Loucy (cell line): Measurements from ENCODE around the gene RNF32.

Experiments used
- CTCF ChIP-seq: fragments of 200-600 bp; sonication (generic); conservative IDR thresholded peaks from 2 replicates; pipeline ENCODE4 v1.5.1; 2014; ENCODE audit warnings: mild to moderate bottlenecking, antibody characterized with exemption, low read length
- EZH2phosphoT487 ChIP-seq: fragments of 200-600 bp; IDR thresholded peaks from 2 replicates; pipeline ENCODE4 v1.6.1; 2018; ENCODE audit warnings: antibody characterized with exemption, mild to moderate bottlenecking, moderate library complexity, borderline replicate concordance

- no peak for TF ChIP-seq CTCF
- TF ChIP-seq EZH2phosphoT487, result no peak
Observed at GRCh38 chr7:156594283-156595080, 46.1 kb upstream of the RNF32 start.
